NCI-H526 (cell line): ENCODE results near the gene HLA-DQA2.
A peak's percentile ranks its signal among the peaks of the same experiment; 100 is the strongest.
"Not testable (repeated sequence)": the region's sequence is repeated elsewhere in the genome, so short reads cannot be mapped to it uniquely, and the experiment has no call there.

ENCODE experiments used
- DNase-seq, 2 experiments: peaks; one replicate each; lab custom pipeline; 2025; lab: John Stamatoyannopoulos, UW

HLA-DQA2 gene

GRCh38 chr6:32741031-32741960 is at the start of gene HLA-DQA2:
Gene HLA-DQA2 (plus strand): TSS chr6:32741391. CDS start chr6:32741444, 53 bp downstream.
- DNase-seq, result no peak

- DNase-seq, result no peak
Observed at GRCh38 chr6:32692019-32692418, 49.2 kb upstream of the HLA-DQA2 start.

- DNase-seq, result no peak
Observed at GRCh38 chr6:32697031-32697430, 44.2 kb upstream of the HLA-DQA2 start.

- DNase-seq, result peak; percentile 11 to 58
Observed at GRCh38 chr6:32700391-32701040, 40.7 kb upstream of the HLA-DQA2 start.

- no peak for DNase-seq
Observed at GRCh38 chr6:32703347-32703746, 37.8 kb upstream of the HLA-DQA2 start.

GRCh38 chr6:32705164-32705563 is 36.0 kb upstream of the HLA-DQA2 start:
- DNase-seq, result not testable (repeated sequence)

GRCh38 chr6:32709625-32710024 is 31.6 kb upstream of the HLA-DQA2 start:
- no peak for DNase-seq

GRCh38 chr6:32713241-32713640 is 27.9 kb upstream of the HLA-DQA2 start:
- DNase-seq, result no peak

GRCh38 chr6:32716396-32716795 is 24.8 kb upstream of the HLA-DQA2 start:
- no peak for DNase-seq

GRCh38 chr6:32718879-32719278 is 22.3 kb upstream of the HLA-DQA2 start:
- no peak for DNase-seq

GRCh38 chr6:32738126-32738525 is 3.1 kb upstream of the HLA-DQA2 start:
- no peak for DNase-seq

GRCh38 chr6:32742374-32742773 is 1.2 kb downstream of the HLA-DQA2 start:
- no peak for DNase-seq

- no peak for DNase-seq
Observed at GRCh38 chr6:32744776-32745175, 3.6 kb downstream of the HLA-DQA2 start.

GRCh38 chr6:32745649-32746048 is 4.5 kb downstream of the HLA-DQA2 start:
- DNase-seq, result not testable (repeated sequence)

GRCh38 chr6:32752580-32752979 is 11.4 kb downstream of the HLA-DQA2 start:
- no peak for DNase-seq

- DNase-seq, result no peak
Observed at GRCh38 chr6:32759669-32760068, 18.5 kb downstream of the HLA-DQA2 start.

GRCh38 chr6:32761072-32761471 is 19.9 kb downstream of the HLA-DQA2 start:
- no peak for DNase-seq

- no peak for DNase-seq
Observed at GRCh38 chr6:32761548-32761947, 20.4 kb downstream of the HLA-DQA2 start.

GRCh38 chr6:32763421-32763820 is 22.2 kb downstream of the HLA-DQA2 start, which contains the start of gene HLA-DQB2:
Gene HLA-DQB2 (minus strand): TSS chr6:32763532. CDS start chr6:32763470, 62 bp downstream.
- no peak for DNase-seq

GRCh38 chr6:32764048-32764447 is 22.9 kb downstream of the HLA-DQA2 start:
- no peak for DNase-seq

GRCh38 chr6:32772656-32773055 is 31.5 kb downstream of the HLA-DQA2 start:
- no peak for DNase-seq

GRCh38 chr6:32774426-32774825 is 33.2 kb downstream of the HLA-DQA2 start:
- no peak for DNase-seq

GRCh38 chr6:32775071-32775470 is 33.9 kb downstream of the HLA-DQA2 start:
- DNase-seq, result no peak
